ENCODE data around the gene MESP2. TPM values are rescaled to one million over a fixed set of nuclear protein-coding genes. Genes with fewer than 3 reads are reported as not detected.
A peak's percentile ranks its signal among the peaks of the same experiment; 100 is the strongest.

The MESP2 gene
- total RNA-seq, 2 experiments from 2014 or later = not detected

DNA sequence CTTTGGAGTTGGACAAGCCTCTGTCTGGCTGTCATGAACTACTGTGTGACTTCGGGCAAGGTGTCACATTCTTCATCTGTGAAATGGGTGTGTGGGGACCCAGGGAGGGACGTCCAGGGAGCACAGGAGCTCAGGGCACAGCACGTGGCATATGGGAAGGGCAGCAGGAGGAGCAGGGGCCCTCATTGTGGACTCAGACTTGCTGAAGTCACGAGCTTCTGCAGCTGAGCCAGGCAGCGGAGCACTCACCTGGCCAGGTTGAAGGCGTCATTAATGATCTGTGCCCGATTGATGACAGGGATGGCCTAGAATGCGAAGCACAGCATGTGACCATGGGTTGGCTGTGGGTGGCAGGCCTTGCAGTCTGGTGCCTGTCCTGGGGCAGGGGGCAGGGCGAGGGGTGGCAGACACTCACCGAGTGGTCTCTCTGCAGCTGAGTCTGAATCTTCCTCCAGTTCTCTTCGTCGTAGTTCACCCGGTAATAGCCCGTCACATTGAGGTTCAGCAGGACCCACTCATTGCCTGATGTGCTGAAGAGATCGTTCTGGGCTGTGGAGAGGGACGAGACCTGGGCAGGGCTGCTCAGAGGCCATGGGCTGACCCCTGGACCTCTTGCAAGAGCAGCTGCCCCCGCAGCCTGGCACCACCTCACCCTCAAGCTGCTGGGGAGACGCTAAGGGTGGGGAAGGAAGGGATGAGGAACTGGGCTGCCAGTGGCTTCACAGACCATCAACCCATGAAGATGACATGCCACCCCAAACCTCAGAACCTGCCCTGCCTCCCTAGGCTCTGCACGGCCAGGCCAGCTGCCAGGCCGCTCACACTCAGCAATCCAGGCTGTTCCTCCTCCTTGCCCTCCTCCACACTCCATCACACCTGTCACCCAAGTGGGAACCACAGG, 23.1 kb downstream of the MESP2 start:
- ChIA-PET POLR2A (no interaction called here), CTCF (no interaction called here)

GRCh38 chr15:89799918-89800498, 23.9 kb downstream of the MESP2 start:
- Histone ChIP-seq H3K9me3 (ENCODE audit: control insufficient read depth in 1 of 2, insufficient read depth in 1 of 2, low read length in 2 of 2) (peaks cover 0 to 16% of the 10 kb centered on the region in 2 experiments), H3K4me3 (ENCODE audit: low read length) (no peak overlapping the region), H3K27ac (ENCODE audit: low read depth in 1 of 2, low read length in 2 of 2) (no peak overlapping the region), H3K27me3 (ENCODE audit: control insufficient read depth in 1 of 2, insufficient read depth in 2 of 2, low read length in 2 of 2) (no peaks in the 10 kb centered on the region), H3K4me1 (ENCODE audit: insufficient read depth, low read length) (no peaks in the 10 kb centered on the region), H3K36me3 (ENCODE audit: insufficient read depth, low read length) (no peaks in the 10 kb centered on the region)
- Mint-ChIP-seq H3K9me3 (peaks cover 3% of the 10 kb centered on the region), H3K36me3 (ENCODE audit: low read depth) (no peaks in the 10 kb centered on the region), H3K4me3 (no peak overlapping the region), H3K4me1 (ENCODE audit: low read depth) (no peaks in the 10 kb centered on the region), H3K27ac (no peak overlapping the region), H3K27me3 (peaks cover 17% of the 10 kb centered on the region)
- TF ChIP-seq, protein P1, sequence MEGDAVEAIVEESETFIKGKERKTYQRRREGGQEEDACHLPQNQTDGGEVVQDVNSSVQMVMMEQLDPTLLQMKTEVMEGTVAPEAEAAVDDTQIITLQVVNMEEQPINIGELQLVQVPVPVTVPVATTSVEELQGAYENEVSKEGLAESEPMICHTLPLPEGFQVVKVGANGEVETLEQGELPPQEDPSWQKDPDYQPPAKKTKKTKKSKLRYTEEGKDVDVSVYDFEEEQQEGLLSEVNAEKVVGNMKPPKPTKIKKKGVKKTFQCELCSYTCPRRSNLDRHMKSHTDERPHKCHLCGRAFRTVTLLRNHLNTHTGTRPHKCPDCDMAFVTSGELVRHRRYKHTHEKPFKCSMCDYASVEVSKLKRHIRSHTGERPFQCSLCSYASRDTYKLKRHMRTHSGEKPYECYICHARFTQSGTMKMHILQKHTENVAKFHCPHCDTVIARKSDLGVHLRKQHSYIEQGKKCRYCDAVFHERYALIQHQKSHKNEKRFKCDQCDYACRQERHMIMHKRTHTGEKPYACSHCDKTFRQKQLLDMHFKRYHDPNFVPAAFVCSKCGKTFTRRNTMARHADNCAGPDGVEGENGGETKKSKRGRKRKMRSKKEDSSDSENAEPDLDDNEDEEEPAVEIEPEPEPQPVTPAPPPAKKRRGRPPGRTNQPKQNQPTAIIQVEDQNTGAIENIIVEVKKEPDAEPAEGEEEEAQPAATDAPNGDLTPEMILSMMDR (IDR thresholded peaks at IDR 0.05) = no peak
- POLR2A ChIA-PET = no interaction called here
- ATAC-seq (ENCODE audit: poor library complexity) (no peak), DNase-seq (no peak)
- intact Hi-C loops (cut with DNase I, micrococcal nuclease) = no loop called here
- CTCF ChIA-PET = interaction anchor here (0.7 kb wide), 1 partner anchor 399 kb away, joined by 3 read pairs; no protein-coding TSS in a partner anchor

More for the DNA sequence above, 23.1 kb downstream of the MESP2 start:
- Mint-ChIP-seq H3K4me1 (ENCODE audit: low read depth) (no peaks in the 10 kb centered on the region), H3K4me3 (no peak overlapping the region), H3K9me3 (peaks cover 3% of the 10 kb centered on the region), H3K27me3 (peaks cover 17% of the 10 kb centered on the region), H3K27ac (no peak overlapping the region), H3K36me3 (ENCODE audit: low read depth) (no peaks in the 10 kb centered on the region)
- intact Hi-C loops (cut with DNase I, micrococcal nuclease) = no loop called here
- Histone ChIP-seq H3K9me3 (ENCODE audit: control insufficient read depth in 1 of 2, insufficient read depth in 1 of 2, low read length in 2 of 2) (peaks cover 0 to 16% of the 10 kb centered on the region in 2 experiments), H3K27ac (ENCODE audit: low read depth in 1 of 2, low read length in 2 of 2) (no peak overlapping the region), H3K4me3 (ENCODE audit: low read length) (no peak overlapping the region), H3K27me3 (ENCODE audit: control insufficient read depth in 1 of 2, insufficient read depth in 2 of 2, low read length in 2 of 2) (no peaks in the 10 kb centered on the region), H3K36me3 (ENCODE audit: insufficient read depth, low read length) (no peaks in the 10 kb centered on the region), H3K4me1 (ENCODE audit: insufficient read depth, low read length) (no peaks in the 10 kb centered on the region)
- no peak for ATAC-seq (ENCODE audit: poor library complexity)
- DNase-seq = no peak
- TF ChIP-seq, protein P1 (IDR thresholded peaks at IDR 0.05) = no peak

- ATAC-seq (ENCODE audit: poor library complexity) (no peak), DNase-seq (peak in 1 of 14 experiments; percentile 14)
- Histone ChIP-seq H3K27me3 (ENCODE audit: control insufficient read depth in 1 of 2, insufficient read depth in 2 of 2, low read length in 2 of 2) (no peaks in the 10 kb centered on the region), H3K4me3 (ENCODE audit: low read length) (no peak overlapping the region), H3K27ac (ENCODE audit: low read depth in 1 of 2, low read length in 2 of 2) (no peak overlapping the region), H3K9me3 (ENCODE audit: control insufficient read depth in 1 of 2, insufficient read depth in 1 of 2, low read length in 2 of 2) (peaks cover 0 to 12% of the 10 kb centered on the region in 2 experiments), H3K4me1 (ENCODE audit: insufficient read depth, low read length) (no peaks in the 10 kb centered on the region), H3K36me3 (ENCODE audit: insufficient read depth, low read length) (no peaks in the 10 kb centered on the region)
- no peaks in the 10 kb centered on the region for H3K9me3 Mint-ChIP-seq
- no peaks in the 10 kb centered on the region for H3K4me1 Mint-ChIP-seq (ENCODE audit: low read depth)
- H3K36me3 Mint-ChIP-seq (ENCODE audit: low read depth) = no peaks in the 10 kb centered on the region
- TF ChIP-seq, protein P1 (IDR thresholded peaks at IDR 0.05) = no peak
- intact Hi-C loops (cut with DNase I, micrococcal nuclease) = no loop called here
- POLR2A ChIA-PET = no interaction called here
- H3K4me3 Mint-ChIP-seq = no peak overlapping the region
- no peak overlapping the region for H3K27ac Mint-ChIP-seq
- CTCF ChIA-PET = no interaction called here
- H3K27me3 Mint-ChIP-seq = peaks cover 17% of the 10 kb centered on the region
Measured at GRCh38 chr15:89801471-89802195, 25.5 kb downstream of the MESP2 start.
